ENCODE measurements around the gene RARB.

The RARB gene

DNA sequence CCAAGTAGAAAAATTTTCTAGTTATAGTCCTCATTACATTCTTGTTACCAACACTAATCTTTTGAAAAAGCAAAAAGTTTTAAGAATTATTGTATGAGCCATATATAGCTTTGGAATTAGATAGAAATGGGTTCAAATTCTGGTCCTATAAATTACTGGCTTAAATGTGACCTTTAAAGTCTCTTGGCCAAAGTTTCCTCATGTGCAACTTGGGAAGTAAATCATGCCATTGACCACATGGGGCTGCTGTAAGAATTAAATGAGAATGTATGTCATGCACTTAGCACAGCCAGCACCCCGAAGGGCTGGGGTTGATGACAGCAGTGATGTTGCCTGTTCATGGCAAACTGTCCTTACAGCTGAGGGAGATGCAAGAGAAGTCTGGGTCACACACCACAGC is 128.4 kb downstream of the RARB start:
- peak; percentile 28 for DNase-seq

DNA sequence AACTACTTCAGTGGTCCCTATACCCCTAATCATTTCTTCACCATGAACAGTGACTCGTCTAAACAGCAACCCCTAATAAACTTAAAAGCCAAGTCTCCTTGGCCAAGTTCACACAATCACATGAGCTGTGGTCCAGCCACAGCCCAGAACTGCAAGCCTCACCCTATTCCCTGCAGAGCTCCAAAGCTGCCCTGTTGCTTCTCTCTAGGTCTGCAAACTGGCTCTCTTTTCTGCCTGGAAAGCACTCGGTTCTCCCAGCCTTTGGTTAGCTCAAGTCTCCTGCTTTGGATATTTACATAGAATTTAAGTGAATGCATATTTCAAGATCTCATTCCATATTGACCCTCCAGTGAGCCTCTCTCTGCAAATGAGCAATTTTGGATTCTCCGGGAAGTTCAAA is 129.6 kb downstream of the RARB start:
- DNase-seq: no peak

DNA sequence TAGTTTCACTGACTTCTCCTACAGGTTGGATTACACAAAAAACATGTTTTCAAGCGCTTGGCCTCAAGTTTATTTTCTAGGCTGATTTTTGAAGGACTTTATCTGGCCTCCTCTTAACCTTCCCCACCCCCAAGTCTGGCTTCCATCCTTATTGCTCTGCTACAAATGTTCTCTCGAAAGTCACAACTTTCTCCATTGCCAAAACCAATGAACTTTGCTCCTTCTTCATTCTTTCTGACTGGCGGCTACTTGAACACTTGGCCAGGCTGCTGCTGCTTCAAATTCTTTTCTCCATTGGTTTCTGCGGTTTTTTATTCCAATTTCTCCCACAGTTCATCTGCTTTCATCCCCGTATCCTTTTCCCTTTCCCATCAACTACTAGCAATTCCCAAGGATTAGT is 130.1 kb downstream of the RARB start:
- DNase-seq: peak; percentile 62

DNA sequence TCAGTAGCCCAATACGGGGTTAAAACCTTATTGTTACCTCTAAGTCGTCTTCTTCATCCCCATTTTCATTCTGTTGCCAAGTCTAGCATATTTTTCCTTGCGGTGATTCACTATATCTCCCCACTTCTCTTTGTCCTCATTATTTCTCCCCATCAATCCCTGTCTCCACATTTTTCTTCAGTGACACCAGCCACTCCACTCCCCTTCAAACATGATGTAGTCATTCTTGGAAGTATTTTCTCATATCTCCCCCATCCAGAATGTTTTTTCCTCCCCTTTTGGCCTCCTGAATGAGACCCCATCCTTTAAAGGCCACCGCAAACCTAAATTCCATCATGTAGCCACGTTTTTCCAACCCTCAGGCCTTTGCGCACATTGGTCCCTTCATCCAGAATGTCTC is 130.7 kb downstream of the RARB start:
- peak; percentile 64 for DNase-seq

DNA sequence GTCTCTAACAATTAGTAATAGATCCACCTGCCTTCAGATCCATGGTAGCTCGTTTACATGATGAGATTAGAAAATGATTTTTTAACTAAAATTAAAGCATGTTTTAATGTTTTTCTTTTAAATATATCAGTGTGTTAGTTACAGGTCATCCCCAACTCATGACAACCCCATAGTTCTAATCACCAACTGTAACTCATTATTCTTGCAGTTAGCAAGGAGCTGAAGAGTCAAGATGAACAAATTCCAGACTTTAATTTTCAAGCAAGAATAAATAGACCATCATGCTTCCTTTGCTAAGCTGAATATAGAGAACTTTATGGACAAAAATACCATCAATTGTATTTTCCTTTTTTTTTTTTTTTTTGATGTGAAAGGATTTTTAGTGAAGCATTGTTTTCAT is 135.5 kb downstream of the RARB start:
- DNase-seq: peak; percentile 62

DNA sequence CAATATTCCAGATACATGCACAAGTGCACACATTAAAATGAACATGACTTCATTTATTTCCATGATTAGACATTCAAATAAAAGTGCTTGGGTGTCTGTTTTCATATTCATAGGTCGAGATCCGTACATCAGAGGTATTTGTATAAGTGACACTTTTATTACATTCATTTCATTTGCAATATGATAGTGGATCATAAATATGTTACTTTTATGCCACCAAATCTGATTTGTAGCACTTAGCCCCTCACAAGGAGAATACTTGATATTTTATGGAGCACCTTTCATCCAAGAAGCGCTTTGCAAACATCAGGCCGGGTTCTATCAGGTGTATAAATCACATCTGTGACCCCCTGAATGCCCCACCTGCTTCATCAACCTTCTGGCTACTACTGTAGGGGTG is 136.0 kb downstream of the RARB start:
- no peak for DNase-seq

DNA sequence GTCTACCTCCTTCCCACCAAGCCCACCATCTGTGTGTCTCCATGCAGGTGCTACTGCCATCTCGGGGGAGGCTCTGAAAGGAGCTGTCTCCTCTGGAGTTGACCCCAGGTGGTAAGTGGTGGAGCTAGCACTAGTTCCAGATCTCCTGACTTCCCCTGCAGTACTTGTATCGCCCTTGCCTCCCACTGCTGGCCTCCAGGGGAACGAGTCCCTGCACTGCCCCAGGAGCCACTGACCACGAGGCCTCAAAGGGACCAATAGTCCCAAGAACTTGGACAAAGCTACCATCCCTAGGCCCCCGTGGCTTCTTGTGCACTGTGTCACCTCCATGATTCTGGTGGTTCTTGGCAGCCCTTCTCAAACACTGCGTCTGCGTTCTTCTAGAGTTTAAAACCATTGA is 137.7 kb downstream of the RARB start:
- DNase-seq: no peak

DNA sequence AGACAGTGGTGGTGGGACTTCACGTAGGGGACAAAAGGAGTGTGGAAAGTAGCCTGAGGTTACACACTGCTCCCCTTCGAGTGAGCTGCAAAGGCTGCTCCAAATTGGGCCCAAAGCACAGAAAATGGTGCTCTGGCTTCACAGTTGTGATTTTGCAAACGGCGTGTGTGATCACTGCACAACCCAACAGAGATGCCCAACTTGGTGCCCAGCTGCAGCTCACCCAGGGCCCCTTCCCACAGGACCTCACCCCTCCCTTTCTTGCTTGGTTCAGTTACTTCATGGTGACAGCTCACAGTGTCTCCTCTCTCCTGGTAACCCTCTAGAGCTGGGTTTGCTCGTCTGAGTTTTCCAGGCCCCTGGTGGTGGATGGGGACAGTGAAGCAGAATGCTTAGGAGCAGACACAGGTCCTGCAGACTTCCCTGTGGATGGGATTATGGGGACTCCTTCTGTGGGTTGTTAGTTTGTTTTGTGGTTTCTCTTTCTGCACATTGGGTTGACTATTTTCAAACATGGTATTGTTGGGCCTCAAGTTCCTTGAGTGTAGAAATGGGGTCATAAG is 138.4 kb downstream of the RARB start:
- no peak for DNase-seq

DNA sequence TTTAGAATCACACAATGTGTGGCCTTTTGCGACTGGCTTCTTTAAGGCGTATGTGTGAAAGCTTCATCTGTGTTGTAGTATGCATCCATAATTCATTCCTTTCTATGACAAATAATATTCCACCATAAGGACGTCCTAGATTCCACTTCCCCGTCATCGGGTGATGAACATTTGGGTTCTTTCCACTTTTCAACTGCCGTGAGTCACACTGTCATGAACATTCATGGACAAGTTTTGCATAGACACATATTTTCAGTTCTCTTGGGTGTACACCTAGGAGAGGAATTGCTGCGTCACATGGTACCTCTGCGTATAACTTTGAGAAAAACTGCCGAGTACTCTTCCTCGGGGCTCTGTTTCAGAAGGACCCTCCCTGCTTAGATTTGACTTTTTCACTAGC is 139.3 kb downstream of the RARB start:
- DNase-seq: peak; percentile 81

DNA sequence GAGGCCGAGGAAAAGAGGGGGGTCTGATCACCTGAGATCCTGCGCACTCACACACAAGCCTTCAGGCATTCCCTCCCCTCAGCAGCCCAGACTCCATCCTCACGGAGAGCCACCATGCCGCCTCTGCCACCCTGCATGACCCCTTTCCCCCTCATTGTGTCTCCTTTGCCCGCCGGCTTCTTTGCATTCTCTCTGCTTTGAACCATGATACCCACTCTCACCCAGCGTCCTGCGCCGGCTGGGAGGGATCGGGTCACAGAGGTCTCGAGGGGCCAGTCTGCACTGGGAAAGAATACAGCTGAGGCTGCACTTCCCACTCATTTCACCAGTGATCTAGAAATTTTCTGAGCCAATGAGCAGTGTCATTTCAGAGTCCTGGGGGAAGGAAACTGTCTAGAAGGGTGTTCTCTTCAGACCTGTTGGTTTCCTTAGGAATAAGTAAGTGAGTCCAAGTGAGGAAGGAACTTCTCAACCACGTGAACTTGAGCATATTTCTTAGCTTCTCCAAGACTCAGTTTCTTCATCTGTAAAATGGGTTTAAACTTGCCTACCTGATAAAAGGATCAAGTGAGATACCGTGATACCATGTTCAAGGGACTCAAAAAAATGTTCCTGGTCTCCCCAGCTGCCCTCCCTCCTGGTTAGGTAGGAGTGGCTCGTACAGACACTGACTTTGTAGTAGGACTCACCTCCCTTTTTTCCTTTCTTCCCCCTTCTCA is 139.9 kb downstream of the RARB start:
- DNase-seq: no peak

DNA sequence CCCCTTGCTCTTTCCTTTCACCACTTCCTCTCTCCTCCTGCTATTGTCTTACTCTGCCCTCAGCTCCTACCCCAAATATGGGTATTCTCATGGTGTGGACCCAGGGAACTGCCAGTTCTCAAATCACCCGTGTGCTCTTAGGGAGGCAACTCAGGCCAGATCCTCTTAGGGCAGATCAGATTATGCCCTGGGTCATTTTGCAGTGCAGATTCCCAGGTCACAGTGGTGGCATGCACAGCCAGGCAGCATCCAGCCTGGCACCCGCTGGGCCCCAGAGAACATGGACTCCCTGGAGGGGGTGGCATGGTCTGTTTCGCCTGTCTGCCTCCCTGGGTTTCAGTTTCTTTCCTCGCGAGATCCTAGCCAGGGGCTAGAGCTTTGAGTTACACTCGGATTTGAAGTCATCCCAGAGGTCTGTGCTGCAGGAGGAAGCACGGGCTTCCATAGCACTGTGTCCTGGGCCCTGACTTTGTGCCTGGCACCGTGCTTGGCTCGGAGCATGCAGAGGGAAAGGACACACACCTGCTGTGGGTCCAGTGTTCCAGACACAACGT is 140.5 kb downstream of the RARB start:
- no peak for DNase-seq

DNA sequence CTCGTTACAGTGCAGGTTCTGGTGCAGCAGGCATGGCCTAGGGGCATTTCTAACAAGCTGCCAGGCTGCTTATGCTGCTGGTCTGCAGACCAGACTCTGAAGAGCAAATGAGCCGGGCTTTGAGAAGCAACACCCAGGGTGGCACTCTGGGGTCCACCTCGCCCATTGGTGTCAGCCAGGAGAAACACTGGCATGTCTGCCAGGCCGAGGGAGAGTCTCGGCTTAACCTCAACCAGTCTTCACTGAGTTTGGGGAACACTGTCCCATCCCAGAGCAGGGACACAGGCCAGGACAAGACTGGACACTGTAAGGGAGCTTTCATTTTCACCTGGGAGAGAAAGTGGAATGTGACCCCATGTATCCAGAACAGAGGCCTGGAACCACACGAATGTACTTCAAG is 143.2 kb downstream of the RARB start:
- no peak for DNase-seq

DNA sequence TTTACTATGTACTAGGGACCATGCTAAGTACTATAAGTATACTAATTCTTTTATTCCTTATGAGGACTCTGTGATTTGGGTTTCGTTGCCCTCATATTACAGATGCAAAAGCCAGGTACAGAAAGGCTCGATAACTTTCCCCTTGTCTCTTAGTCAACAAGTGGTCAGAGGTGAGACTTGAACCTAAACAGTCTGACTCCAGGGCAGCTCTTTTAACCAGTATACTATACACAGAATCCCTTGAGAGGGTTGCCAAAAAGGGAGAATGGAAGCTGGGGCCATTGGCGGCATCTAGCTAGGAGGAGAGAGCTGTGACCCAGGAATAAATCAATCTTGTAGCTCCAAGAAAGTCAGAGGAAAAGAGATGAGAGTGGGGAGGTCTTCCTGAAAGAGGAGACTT is 144.3 kb downstream of the RARB start:
- DNase-seq: no peak

DNA sequence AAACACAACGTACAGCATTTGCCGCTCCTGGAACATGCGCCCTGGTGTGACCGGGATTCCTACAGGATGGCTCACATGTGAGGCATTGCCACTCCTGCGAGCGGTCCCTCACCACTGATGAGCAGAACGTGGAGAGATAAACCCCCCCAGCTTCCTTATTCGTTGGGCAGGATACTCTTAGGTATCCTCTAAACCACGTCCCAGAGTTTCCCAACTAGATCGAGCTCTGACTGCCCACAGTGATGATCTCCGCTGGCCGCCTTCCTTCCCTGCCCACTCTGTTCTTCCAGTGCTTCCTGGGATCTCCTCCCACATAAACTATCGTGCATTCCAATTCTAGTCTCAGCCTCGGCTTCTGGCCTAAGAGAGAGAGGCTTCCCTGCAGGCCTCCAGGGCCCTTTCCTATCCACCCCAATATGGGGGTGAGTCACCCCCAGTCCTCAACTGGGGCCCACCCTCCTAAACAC is 144.9 kb downstream of the RARB start:
- peak; percentile 72 for DNase-seq

DNA sequence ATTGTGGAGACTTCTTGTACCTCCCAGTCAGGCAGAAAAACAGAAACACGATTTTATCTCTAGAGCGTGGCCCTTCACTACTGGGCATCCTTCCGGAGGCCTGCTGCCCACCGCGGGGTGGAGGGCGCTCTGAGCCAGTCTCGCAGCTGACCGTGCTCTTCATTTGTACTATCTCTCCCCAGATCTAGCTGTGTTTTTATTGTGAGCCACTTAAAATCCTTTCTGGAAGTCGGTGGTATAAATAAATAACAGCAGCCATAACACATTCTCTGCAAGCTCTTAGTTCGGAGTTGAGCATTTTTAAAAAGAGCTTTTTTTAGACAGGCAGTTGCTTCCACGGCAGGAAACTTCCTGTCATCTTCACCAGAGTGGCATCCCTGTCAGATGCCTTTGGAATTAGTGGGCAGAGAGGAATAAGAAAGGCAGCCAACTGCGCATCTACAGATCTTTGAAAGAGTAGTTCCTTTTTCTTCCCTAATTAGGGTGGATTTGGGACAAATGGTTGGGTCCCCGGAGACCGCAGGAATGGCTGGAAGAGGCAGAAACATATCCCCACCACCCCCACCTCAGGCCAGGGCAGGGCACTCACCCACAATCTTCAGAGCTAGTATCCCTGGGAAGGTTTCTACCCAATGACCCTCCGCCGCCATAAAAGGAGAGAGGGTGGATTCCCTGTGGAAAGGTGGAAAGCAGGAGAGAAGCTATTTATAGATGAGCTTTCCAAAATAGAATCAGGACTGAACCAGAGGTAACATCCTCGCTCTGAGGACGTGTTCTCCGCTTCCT is 145.5 kb downstream of the RARB start:
- peak; percentile 89 for DNase-seq

DNA sequence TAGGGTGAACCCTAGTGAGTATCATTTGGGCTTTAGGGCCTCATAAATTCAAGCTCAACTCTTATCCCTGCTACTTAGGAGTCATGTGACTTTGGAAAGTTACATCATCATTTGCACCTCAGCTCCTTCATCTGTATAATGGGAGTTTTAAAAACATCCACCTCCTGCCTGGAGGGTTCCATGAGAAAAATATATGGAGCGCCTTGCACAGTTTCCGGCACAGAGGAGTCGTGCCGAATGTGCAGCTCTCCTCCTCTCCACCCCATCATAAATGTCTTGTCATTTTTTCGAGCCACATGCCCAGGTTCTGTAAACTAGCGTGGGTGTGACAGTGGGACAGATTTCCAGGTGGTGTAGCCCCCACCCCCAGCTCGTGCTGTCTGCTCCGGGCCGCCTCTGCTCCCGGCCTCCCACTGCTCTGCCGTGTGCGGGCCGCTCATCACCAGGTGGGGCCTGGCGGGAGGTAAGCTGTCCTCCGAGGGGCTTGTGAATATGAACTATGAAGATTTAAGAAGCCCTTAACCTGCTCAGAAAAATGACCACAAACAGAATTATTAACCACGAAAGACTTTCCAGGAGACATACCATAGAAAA is 146.2 kb downstream of the RARB start:
- DNase-seq: no peak

DNA sequence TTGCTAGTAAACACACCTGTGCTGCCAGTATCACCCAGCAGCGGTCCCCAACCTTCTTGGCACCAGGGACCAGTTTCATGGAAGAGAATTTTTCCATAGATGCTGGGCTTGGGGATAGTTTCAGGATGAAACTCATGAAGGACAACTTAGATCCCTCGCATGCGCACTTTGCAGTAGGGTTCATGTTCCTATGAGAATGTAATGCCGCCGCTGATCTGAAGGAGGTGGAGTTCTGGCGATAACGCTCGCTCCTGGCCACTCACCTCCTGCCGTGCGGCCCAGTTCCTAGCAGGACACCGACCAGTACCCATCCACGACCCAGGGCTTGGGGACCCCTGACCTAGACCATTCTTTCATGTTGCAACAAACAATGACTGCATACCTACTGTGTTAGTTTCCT is 146.9 kb downstream of the RARB start:
- DNase-seq: no peak

DNA sequence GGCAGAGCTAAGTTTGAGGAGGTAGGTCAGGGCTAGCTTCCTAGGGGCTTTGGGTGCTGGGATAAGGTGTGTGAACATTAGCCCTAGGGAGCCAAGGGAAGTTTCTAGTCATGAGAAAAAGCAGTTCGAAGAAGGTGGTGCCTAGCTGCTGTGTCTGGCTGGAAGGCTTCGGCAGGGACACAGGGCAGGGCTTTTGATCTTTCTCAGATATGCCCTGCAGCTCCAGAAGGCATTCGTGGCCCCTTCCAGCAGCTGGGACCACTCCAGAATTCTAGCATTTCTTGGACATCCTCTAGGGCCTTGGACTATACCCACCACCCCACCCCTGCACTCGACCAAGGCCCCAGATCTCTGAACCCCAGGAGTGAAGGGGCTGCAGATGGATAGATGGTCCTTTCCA is 148.1 kb downstream of the RARB start:
- no peak for DNase-seq

DNA sequence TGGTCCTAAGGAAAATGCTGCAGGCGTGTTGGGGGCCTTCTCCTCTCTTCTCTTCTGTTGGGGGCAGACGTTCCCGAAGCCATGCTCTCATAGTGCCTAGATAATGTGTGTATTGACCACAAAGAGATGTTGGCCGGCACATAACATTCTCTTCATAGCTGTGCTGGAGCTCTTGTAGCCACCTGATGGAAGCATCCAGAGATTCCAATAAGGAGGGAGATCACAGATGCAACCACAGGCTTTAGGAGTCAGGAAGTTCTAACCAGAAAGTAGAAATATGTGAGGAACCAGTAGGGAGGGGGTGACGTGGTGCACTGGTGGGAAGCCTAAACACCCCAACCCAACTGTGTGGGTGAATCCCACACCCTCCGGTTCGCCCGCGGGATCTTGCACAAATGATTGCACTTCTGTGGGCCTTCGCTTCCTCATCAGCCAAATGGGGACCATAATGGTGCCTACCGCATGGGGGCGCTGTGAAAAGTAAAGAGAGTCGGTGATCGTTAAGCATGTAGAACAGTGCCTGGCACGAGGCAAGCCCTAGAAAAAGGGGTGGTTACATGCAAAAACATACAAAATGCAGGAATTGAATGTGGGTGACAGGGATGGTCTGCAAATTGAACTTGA is 148.9 kb downstream of the RARB start:
- no peak for DNase-seq

DNA sequence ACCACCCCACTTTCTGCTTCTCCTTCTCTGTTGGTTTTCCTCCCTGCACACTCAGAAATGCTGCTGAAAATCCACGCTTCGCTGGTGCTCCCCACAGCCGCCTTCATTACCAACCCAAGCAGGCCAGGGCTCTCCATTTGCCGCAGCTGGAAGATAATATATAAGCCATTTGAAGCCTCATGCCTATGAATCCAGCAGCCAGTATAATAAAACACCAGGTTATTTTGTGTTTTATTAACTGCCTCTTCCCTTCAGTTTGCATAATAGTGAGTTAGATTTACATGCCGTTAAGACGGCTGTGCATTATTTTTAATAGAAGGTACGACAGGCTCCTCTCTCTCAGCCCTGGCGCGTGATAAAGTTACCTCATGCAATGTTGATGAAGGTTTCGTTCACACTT is 150.0 kb downstream of the RARB start:
- no peak for DNase-seq

DNA sequence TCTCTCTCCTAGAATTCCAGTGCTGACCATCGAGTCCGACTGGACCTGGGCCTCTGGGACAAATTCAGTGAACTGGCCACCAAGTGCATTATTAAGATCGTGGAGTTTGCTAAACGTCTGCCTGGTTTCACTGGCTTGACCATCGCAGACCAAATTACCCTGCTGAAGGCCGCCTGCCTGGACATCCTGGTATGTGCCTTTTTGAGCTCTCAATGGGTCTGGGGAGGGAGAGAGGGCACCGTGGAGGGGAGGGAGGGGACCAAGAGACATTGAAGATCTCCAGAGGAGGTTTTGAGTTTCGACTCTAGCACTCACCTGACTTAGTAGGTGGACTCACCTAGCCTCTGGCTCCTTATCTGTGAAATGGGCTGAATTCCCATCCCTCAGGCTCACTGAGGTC is 152.5 kb downstream of the RARB start:
- no peak for DNase-seq

DNA sequence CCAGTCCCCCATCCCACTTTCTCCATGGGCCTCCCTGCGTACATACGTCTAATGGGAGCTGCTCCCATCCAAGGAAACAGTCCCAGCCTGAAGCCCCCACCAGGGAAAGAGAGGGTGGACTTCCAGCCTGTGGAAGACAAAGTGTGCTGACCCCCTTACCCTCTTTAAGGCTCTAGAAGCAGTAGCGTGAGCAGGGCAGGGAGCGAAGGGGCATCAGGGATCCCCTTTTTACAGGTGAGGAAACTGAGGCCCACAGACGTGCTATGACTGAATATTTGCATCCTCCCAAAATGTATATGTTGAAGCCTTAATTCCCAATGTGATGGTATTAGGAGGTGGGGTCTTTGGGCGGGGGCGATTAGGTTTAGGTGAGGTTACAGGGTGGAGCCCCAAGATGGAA is 153.3 kb downstream of the RARB start:
- DNase-seq: no peak

DNA sequence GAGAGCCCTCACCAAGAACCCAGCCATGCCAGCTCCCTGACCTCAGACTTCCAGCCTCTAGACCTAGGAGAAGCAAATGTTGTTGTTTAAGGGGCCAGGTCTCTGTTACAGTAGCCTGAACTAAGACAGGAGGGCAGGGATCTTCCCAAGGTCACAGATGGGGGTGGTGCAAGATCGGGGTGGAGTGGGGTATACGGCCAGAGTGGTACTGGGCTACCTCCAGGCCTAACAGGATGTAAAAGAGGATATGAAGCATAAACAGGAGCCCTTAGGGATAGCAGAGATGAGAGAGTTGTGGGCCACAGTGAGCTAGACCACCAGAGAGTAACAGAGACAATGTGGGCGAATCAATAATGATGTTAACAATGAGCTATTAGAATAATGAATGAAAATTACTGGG is 153.8 kb downstream of the RARB start:
- DNase-seq: no peak
